HepG2 (cell line): Measurements from ENCODE around the gene NDUFB11. TPM values are rescaled to one million over a fixed set of nuclear protein-coding genes. Genes with fewer than 3 reads are reported as not detected.

Experiments
- ATAC-seq: fragments of 200-7000 bp; cut with Tn5 transposase; 3 replicates; pipeline ENCODE4 v1.9.1; 2020; ENCODE audit warnings: mild to moderate bottlenecking, moderate library complexity
- BruUV-seq: library from RNA; stranded (reverse); fragments of 400-500 nt; replicated peaks from 2 replicates; lab custom pipeline; 2021; lab: Mats Ljungman, UMichigan
- CTCF ChIA-PET: fragments of 300-600 bp; formaldehyde crosslinking; extraction: SDS; loops from one replicate; lab custom pipeline; 2021; ENCODE audit warnings: low total read pairs, inconsistent platforms, low intra/inter-chr PET ratio; lab: Yijun Ruan, JAX
- POLR2A ChIA-PET: fragments of 350-600 bp; sonication (Branson Sonifier 250); formaldehyde crosslinking; loops from one replicate; lab custom pipeline; 2020; ENCODE audit warnings: antibody characterized with exemption, inconsistent platforms; lab: Yijun Ruan, JAX
- DNase-seq: peaks from one replicate; pipeline ENCODE4 v3.0.0-alpha.2; 2015; ENCODE audit warnings: low spot score
- FAIRE-seq: peaks from 3 replicates; lab custom pipeline; 2011; peaks lifted over from hg19 to GRCh38; lab: Jason Lieb, UNC
- H2AFZ ChIP-seq: one replicate; pipeline ENCODE4 v1.6.1; 2011; ENCODE audit warnings: low read length, inconsistent platforms
- H3K27ac ChIP-seq: fragments of 300-600 bp; 3 replicates; pipeline ENCODE4 v1.8.0; 2011; ENCODE audit warnings: mixed run types, mild to moderate bottlenecking, mixed read lengths, low read length, inconsistent platforms; ENCODE audit not compliant: insufficient read depth; ENCODE audit errors: extremely low read length
- H3K27me3 ChIP-seq, 2 experiments: fragments of 200-600 bp in 1 of 2; 2 replicates in 1 of 2; 3 replicates in 1 of 2; pipeline versions ENCODE4 v1.6.0 to v1.8.0; 2011; ENCODE audit warnings: low read length in 2 of 2, mild to moderate bottlenecking in 2 of 2, moderate library complexity in 2 of 2, inconsistent platforms in 1 of 2; ENCODE audit not compliant: insufficient read depth in 2 of 2, control insufficient read depth in 1 of 2
- H3K36me3 ChIP-seq, 2 experiments: fragments of 200-600 bp in 1 of 2; replicated peaks in 1 of 2; 2 replicates in 1 of 2; 3 replicates in 1 of 2; pipeline versions ENCODE4 v1.5.1 to v1.8.0; 2011; ENCODE audit warnings: low read length in 2 of 2, inconsistent platforms in 1 of 2; ENCODE audit not compliant: insufficient read depth in 2 of 2, control insufficient read depth in 1 of 2
- H3K4me1 ChIP-seq: 2 replicates; pipeline ENCODE4 v1.5.1; 2012; ENCODE audit warnings: low read length, inconsistent platforms; ENCODE audit not compliant: insufficient read depth
- H3K4me2 ChIP-seq: 2 replicates; pipeline ENCODE4 v1.6.0; 2011; ENCODE audit warnings: low read depth, low read length, inconsistent platforms
- H3K4me3 ChIP-seq, 3 experiments: fragments of 200-600 bp in 1 of 3; sonication (generic), shearing (Covaris generic) in 1 of 3; replicated peaks in 1 of 3; 2 replicates each; pipeline ENCODE4 v1.5.1; 2011 to 2016; ENCODE audit warnings: low read length in 3 of 3, inconsistent platforms in 2 of 3, low read depth in 2 of 3, mild to moderate bottlenecking in 2 of 3, control low read depth in 1 of 3, mixed read lengths in 1 of 3; ENCODE audit not compliant: insufficient read depth in 1 of 3
- H3K79me2 ChIP-seq: one replicate; pipeline ENCODE4 v1.6.1; 2011; ENCODE audit warnings: low read length, inconsistent platforms; ENCODE audit not compliant: insufficient read depth
- H3K9ac ChIP-seq: 2 replicates; pipeline ENCODE4 v1.6.0; 2011; ENCODE audit warnings: mild to moderate bottlenecking, low read depth, low read length, inconsistent platforms; ENCODE audit not compliant: insufficient read depth
- H3K9me3 ChIP-seq: 2 replicates; pipeline ENCODE4 v1.5.1; 2012; ENCODE audit warnings: mild to moderate bottlenecking, low read length
- H4K20me1 ChIP-seq: 2 replicates; pipeline ENCODE4 v1.6.0; 2011; ENCODE audit warnings: inconsistent platforms, mild to moderate bottlenecking, low read length, moderate library complexity; ENCODE audit not compliant: insufficient read depth
- CSRNP1 ChIP-seq: sonication (generic); formaldehyde crosslinking; IDR thresholded peaks from 2 replicates; pipeline ENCODE4 v1.8.1; 2023; ENCODE audit warnings: mild to moderate bottlenecking, missing genetic modification reagents
- HES4 ChIP-seq: sonication (generic); formaldehyde crosslinking; IDR thresholded peaks from 2 replicates; pipeline ENCODE4 v1.9.0; 2021; ENCODE audit warnings: mild to moderate bottlenecking, missing genetic modification reagents, borderline replicate concordance
- KIAA2018 ChIP-seq: sonication (generic); formaldehyde crosslinking; IDR thresholded peaks from 2 replicates; pipeline ENCODE4 v1.5.0; 2020; ENCODE audit warnings: mild to moderate bottlenecking, missing genetic modification reagents, borderline replicate concordance
- RCOR2 ChIP-seq: IDR thresholded peaks from 2 replicates; pipeline ENCODE4 v1.6.1; 2016; ENCODE audit warnings: missing biosample characterization, missing genetic modification reagents
- SCMH1 ChIP-seq: sonication (generic); formaldehyde crosslinking; IDR thresholded peaks from 2 replicates; pipeline ENCODE4 v1.9.0; 2021; ENCODE audit warnings: missing genetic modification reagents, mild to moderate bottlenecking, borderline replicate concordance
- TBX2 ChIP-seq: sonication (generic); formaldehyde crosslinking; IDR thresholded peaks from 2 replicates; pipeline ENCODE4 v1.5.0; 2020; ENCODE audit warnings: missing genetic modification reagents, mild to moderate bottlenecking, borderline replicate concordance
- TEF ChIP-seq: sonication (generic); formaldehyde crosslinking; IDR thresholded peaks from 2 replicates; pipeline ENCODE4 v1.5.0; 2020; ENCODE audit warnings: missing genetic modification reagents
- THAP7 ChIP-seq: sonication (generic); formaldehyde crosslinking; IDR thresholded peaks from 2 replicates; pipeline ENCODE4 v1.8.1; 2023; ENCODE audit warnings: mild to moderate bottlenecking, missing genetic modification reagents
- ZNF20 ChIP-seq: sonication (generic); formaldehyde crosslinking; IDR thresholded peaks from 2 replicates; pipeline ENCODE4 v1.4.0; 2020; ENCODE audit warnings: mild to moderate bottlenecking, moderate library complexity, missing genetic modification reagents
- ZNF333 ChIP-seq: sonication (generic); formaldehyde crosslinking; IDR thresholded peaks from 2 replicates; pipeline ENCODE4 v1.4.0; 2020; ENCODE audit warnings: mild to moderate bottlenecking, missing genetic modification reagents, borderline replicate concordance
- ZNF747 ChIP-seq: sonication (generic); formaldehyde crosslinking; IDR thresholded peaks from 2 replicates; pipeline ENCODE4 v1.8.1; 2023; ENCODE audit warnings: missing genetic modification reagents, mild to moderate bottlenecking, borderline replicate concordance
- WGBS: methylation state at CpG from one replicate; pipeline ENCODE4 v1.1.6; 2017; ENCODE audit warnings: low lambda C conversion rate; 5-methylcytosine and 5-hydroxymethylcytosine counted together
- in situ Hi-C: cut with HindIII; loops from 2 replicates; pipeline ENCODE4 v1.10.0; 2017; ENCODE audit warnings: low pct_unique_long_range_greater_than_20kb; ENCODE audit not compliant: extremely low pct_ligation_motif_present
- intact Hi-C: fragments of 100-400 bp; cut with micrococcal nuclease; formaldehyde crosslinking; loops from one replicate; pipeline ENCODE4 v1.10.0; 2022; ENCODE audit not compliant: unreplicated experiment
- polyA plus RNA-seq, 8 experiments: library from polyadenylated mRNA; depleted of rRNA in 3 of 8; stranded (reverse) in 7 of 8; unstranded in 1 of 8; fragments of >200 nt; fragmentation: Illumina TruSeq in 4 of 8; extraction: Trizol in 4 of 8; gene quantifications; 2 replicates each; pipeline versions ENCODE4 v1.2.1 to v1.2.3, GENCODE V29; 2011 to 2016; ENCODE audit warnings: low read depth in 4 of 8, missing spikeins in 1 of 8, mixed read lengths in 1 of 8; ENCODE audit not compliant: insufficient read depth in 1 of 8
- total RNA-seq, 5 experiments: library from RNA; depleted of rRNA; stranded (reverse); fragments of >200 nt; fragmentation: Illumina TruSeq; extraction: Trizol; gene quantifications; 2 replicates each; pipeline ENCODE4 v1.2.3, GENCODE V29; 2016; ENCODE audit warnings: low read depth in 1 of 5

Gene NDUFB11
- total and polyA plus RNA-seq, 2 of the 13 experiments (the other 11 are each of a cell fraction or from before 2014, with no cell fraction given) = 46.6 to 100 TPM

GRCh38 chrX:47171996-47172395 is 27.5 kb upstream of the NDUFB11 start:
- no TSS peak for BruUV-seq
- intact Hi-C loops (no loop called here), in situ Hi-C loops (no loop called here)
- ATAC-seq = no peak
- H3K4me2 ChIP-seq = no peak overlapping the region
- H2AFZ ChIP-seq = no peak overlapping the region
- H3K27ac ChIP-seq = no peak overlapping the region
- H3K79me2 ChIP-seq = peaks cover 5% of the 10 kb centered on the region
- H3K36me3 ChIP-seq = peaks cover 12 to 32% of the 10 kb centered on the region in 2 experiments
- H3K4me1 ChIP-seq = no peaks in the 10 kb centered on the region
- DNase-seq = no peak
- H3K27me3 ChIP-seq = no peaks in the 10 kb centered on the region
- WGBS = no CpG with 5 or more reads among the region's 2 CpGs
- no peaks in the 10 kb centered on the region for H3K9me3 ChIP-seq
- no peaks in the 10 kb centered on the region for H4K20me1 ChIP-seq
- ChIA-PET POLR2A (no interaction called here), CTCF (no interaction called here)
- no peak overlapping the region for H3K4me3 ChIP-seq
- H3K9ac ChIP-seq = no peak overlapping the region
- no peak for FAIRE-seq
- TF ChIP-seq ZNF20 (no peak), ZNF747 (no peak), ZNF333 (CRISPR knock-in tag) (no peak), KIAA2018 (no peak), TBX2 (no peak), SCMH1 (CRISPR knock-in tag) (no peak), RCOR2 (no peak), THAP7 (CRISPR knock-in tag) (no peak), TEF (CRISPR knock-in tag) (no peak), HES4 (CRISPR knock-in tag) (no peak), CSRNP1 (CRISPR knock-in tag) (no peak)
